ENCODE measurements around the gene OSBP.

Gene OSBP

DNA sequence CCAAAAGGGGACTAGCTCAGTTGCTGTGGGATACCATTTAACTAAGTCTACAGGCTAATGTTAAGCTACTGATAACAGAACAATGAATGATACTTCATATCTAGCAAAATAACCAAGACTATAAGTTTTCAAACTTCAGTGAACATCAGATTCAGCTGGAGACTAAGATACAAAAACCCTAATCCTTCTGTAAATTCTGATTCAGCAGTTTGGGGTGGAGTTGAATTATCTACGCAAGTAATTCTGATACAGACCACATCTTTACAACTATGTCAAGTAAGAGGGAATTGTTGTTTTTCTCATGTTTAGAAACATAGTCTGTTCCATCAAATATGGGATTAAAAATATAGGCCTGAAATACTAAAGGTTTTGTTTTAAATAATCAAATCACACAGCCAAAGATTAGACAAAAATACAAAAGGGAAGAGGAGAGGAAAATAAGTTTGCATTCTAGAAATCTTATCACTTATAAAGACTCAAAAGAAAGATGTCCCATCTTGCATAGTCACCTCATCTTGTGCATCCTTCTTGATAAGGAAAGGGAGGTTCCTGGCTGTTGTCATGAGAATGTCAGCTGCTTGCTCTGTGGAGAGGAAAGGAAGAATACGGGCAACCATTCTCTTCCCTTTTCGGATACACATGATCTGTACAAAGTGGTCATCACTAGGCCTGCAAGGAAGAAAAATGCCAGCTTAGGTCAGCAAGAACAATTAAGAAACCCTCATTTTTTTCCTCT lies 31.8 kb upstream of the OSBP start:
- H3K36me3 ChIP-seq (ENCODE audit: control insufficient read depth, insufficient read depth, low read length), result peaks cover 7% of the 10 kb centered on the region
- no peak overlapping the region for H2BK15ac ChIP-seq (replicated peaks; ENCODE audit: low read depth)
- no peak overlapping the region for H4K5ac ChIP-seq (ENCODE audit: low read length)
- no peaks in the 10 kb centered on the region for H3K4me1 ChIP-seq (ENCODE audit: control insufficient read depth, low read depth, low read length)
- no peaks in the 10 kb centered on the region for H3K27me3 ChIP-seq (ENCODE audit: insufficient read depth, low read length, poor library complexity)
- no peak overlapping the region for H3K23ac ChIP-seq (ENCODE audit: low read length)
- H3K79me2 ChIP-seq (ENCODE audit: control insufficient read depth, insufficient read depth, low read length), result no peaks in the 10 kb centered on the region
- H2BK120ac ChIP-seq (ENCODE audit: low read depth, low read length), result no peak overlapping the region
- no peak overlapping the region for H3K27ac ChIP-seq (ENCODE audit: low read depth, low read length)
- no peak for DNase-seq
- H3K18ac ChIP-seq (ENCODE audit: low read length), result no peak overlapping the region
- no CpG with 5 or more reads among the region's 3 CpGs for WGBS (ENCODE audit: extremely low coverage, insufficient coverage, low lambda C conversion rate)
- H3K79me1 ChIP-seq (ENCODE audit: low read length), result no peaks in the 10 kb centered on the region
- H3K4me3 ChIP-seq (ENCODE audit: low read length), result no peak overlapping the region
- no peak overlapping the region for H3K4me2 ChIP-seq (ENCODE audit: low read length)
- no peak overlapping the region for H3K56ac ChIP-seq (ENCODE audit: low read length)
- no peak overlapping the region for H3K4ac ChIP-seq (ENCODE audit: low read depth, low read length)
- no peak overlapping the region for H2BK5ac ChIP-seq (ENCODE audit: low read length)
- no peak overlapping the region for H3K9ac ChIP-seq (ENCODE audit: low read length)
- H4K8ac ChIP-seq (ENCODE audit: low read depth, low read length), result no peak overlapping the region
- H2AK5ac ChIP-seq (ENCODE audit: low read length), result no peak overlapping the region

DNA sequence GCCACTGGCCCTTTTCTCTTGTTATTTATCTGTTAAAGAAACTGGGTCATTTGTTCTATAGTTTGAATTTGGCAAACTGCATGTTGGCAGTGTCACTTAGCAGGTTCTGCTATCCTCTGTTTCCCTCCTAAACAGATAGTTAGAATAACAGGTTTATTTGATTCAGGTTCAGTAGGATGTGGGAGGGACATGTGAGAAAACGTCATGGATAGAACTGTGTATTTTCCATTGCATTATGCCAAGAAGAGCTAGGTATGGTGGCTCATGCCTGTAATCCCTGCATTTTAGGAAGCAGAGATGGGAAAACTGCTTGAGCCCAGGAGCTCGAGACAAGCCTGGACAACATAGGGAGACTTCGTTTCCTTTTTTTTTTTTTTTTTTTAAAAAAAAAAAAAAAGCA lies 29.0 kb upstream of the OSBP start:
- Histone ChIP-seq H4K8ac (ENCODE audit: low read depth, low read length) (no peak overlapping the region), H3K27me3 (ENCODE audit: insufficient read depth, low read length, poor library complexity) (no peaks in the 10 kb centered on the region), H3K18ac (ENCODE audit: low read length) (no peak overlapping the region), H3K4me3 (ENCODE audit: low read length) (no peak overlapping the region), H2BK120ac (ENCODE audit: low read depth, low read length) (no peak overlapping the region), H2AK5ac (ENCODE audit: low read length) (no peak overlapping the region), H3K79me1 (ENCODE audit: low read length) (no peaks in the 10 kb centered on the region), H3K36me3 (ENCODE audit: control insufficient read depth, insufficient read depth, low read length) (peaks cover 7% of the 10 kb centered on the region), H3K4me1 (ENCODE audit: control insufficient read depth, low read depth, low read length) (no peaks in the 10 kb centered on the region), H3K4ac (ENCODE audit: low read depth, low read length) (no peak overlapping the region), H3K4me2 (ENCODE audit: low read length) (no peak overlapping the region), H2BK5ac (ENCODE audit: low read length) (no peak overlapping the region), H3K23ac (ENCODE audit: low read length) (no peak overlapping the region), H2BK15ac (replicated peaks; ENCODE audit: low read depth) (no peak overlapping the region), H3K27ac (ENCODE audit: low read depth, low read length) (no peak overlapping the region), H3K79me2 (ENCODE audit: control insufficient read depth, insufficient read depth, low read length) (no peaks in the 10 kb centered on the region), H3K9ac (ENCODE audit: low read length) (no peak overlapping the region), H3K56ac (ENCODE audit: low read length) (no peak overlapping the region), H4K5ac (ENCODE audit: low read length) (no peak overlapping the region)
- DNase-seq, result no peak
- no CpG with 5 or more reads among the region's 3 CpGs for WGBS (ENCODE audit: extremely low coverage, insufficient coverage, low lambda C conversion rate)

DNA sequence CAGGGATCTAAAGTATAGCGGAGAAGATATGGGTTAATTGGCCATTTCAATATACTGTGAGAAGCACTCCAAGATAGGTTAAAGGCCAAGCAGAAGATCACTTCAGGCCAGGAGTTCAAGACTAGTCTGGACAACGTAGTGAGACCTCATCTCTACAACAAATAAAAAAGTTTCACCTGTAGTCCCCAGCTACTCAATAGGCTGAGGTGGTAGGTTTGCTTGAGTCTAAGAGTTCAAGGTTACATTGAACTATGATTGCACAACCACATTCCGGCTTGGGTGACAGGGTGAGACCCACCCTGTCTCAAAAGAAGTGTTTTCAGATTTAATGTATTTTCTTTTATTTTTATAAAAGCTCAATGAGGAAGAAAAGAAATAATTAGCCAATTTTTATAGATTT lies 27.8 kb upstream of the OSBP start:
- Histone ChIP-seq H2BK5ac (ENCODE audit: low read length) (no peak overlapping the region), H3K56ac (ENCODE audit: low read length) (no peak overlapping the region), H3K79me1 (ENCODE audit: low read length) (no peaks in the 10 kb centered on the region), H2AK5ac (ENCODE audit: low read length) (no peak overlapping the region), H2BK120ac (ENCODE audit: low read depth, low read length) (no peak overlapping the region), H4K8ac (ENCODE audit: low read depth, low read length) (no peak overlapping the region), H3K4me2 (ENCODE audit: low read length) (no peak overlapping the region), H3K4ac (ENCODE audit: low read depth, low read length) (no peak overlapping the region), H3K79me2 (ENCODE audit: control insufficient read depth, insufficient read depth, low read length) (no peaks in the 10 kb centered on the region), H3K18ac (ENCODE audit: low read length) (no peak overlapping the region), H3K27ac (ENCODE audit: low read depth, low read length) (no peak overlapping the region), H3K9ac (ENCODE audit: low read length) (no peak overlapping the region), H2BK15ac (replicated peaks; ENCODE audit: low read depth) (no peak overlapping the region), H3K27me3 (ENCODE audit: insufficient read depth, low read length, poor library complexity) (no peaks in the 10 kb centered on the region), H4K5ac (ENCODE audit: low read length) (no peak overlapping the region), H3K23ac (ENCODE audit: low read length) (no peak overlapping the region), H3K4me3 (ENCODE audit: low read length) (no peak overlapping the region), H3K4me1 (ENCODE audit: control insufficient read depth, low read depth, low read length) (no peaks in the 10 kb centered on the region), H3K36me3 (ENCODE audit: control insufficient read depth, insufficient read depth, low read length) (peaks cover 7% of the 10 kb centered on the region)
- DNase-seq, result no peak
- WGBS (ENCODE audit: extremely low coverage, insufficient coverage, low lambda C conversion rate), result no CpG with 5 or more reads among the region's 3 CpGs

DNA sequence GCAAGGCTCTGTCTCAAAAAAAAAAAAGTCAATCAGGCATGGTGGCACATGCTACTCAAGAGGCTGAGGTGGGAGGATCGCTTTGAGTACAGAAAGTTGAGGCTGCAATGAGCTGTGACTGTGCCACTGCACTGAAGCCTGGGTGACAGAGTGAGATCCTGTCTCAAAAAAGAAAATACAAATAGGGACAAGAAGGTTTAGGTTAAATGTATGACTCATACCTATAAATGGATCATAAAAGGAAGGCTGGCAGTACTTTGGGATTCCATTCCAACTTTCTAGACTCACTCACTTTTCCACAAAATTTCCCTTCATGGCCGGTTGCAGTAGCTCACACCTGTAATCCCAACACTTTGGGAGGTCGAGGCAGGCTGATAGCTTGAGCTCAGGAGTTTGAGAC lies 25.6 kb upstream of the OSBP start:
- Histone ChIP-seq H2BK5ac (ENCODE audit: low read length) (no peak overlapping the region), H3K56ac (ENCODE audit: low read length) (no peak overlapping the region), H3K79me2 (ENCODE audit: control insufficient read depth, insufficient read depth, low read length) (no peaks in the 10 kb centered on the region), H3K4me1 (ENCODE audit: control insufficient read depth, low read depth, low read length) (no peaks in the 10 kb centered on the region), H4K5ac (ENCODE audit: low read length) (no peak overlapping the region), H4K8ac (ENCODE audit: low read depth, low read length) (no peak overlapping the region), H2AK5ac (ENCODE audit: low read length) (no peak overlapping the region), H3K36me3 (ENCODE audit: control insufficient read depth, insufficient read depth, low read length) (peaks cover 10% of the 10 kb centered on the region), H3K4ac (ENCODE audit: low read depth, low read length) (no peak overlapping the region), H3K27ac (ENCODE audit: low read depth, low read length) (no peak overlapping the region), H2BK120ac (ENCODE audit: low read depth, low read length) (no peak overlapping the region), H3K18ac (ENCODE audit: low read length) (no peak overlapping the region), H3K4me3 (ENCODE audit: low read length) (no peak overlapping the region), H3K4me2 (ENCODE audit: low read length) (no peak overlapping the region), H3K9ac (ENCODE audit: low read length) (no peak overlapping the region), H2BK15ac (replicated peaks; ENCODE audit: low read depth) (no peak overlapping the region), H3K27me3 (ENCODE audit: insufficient read depth, low read length, poor library complexity) (no peaks in the 10 kb centered on the region), H3K79me1 (ENCODE audit: low read length) (no peaks in the 10 kb centered on the region), H3K23ac (ENCODE audit: low read length) (no peak overlapping the region)
- no CpG with 5 or more reads among the region's 3 CpGs for WGBS (ENCODE audit: extremely low coverage, insufficient coverage, low lambda C conversion rate)
- DNase-seq, result no peak

DNA sequence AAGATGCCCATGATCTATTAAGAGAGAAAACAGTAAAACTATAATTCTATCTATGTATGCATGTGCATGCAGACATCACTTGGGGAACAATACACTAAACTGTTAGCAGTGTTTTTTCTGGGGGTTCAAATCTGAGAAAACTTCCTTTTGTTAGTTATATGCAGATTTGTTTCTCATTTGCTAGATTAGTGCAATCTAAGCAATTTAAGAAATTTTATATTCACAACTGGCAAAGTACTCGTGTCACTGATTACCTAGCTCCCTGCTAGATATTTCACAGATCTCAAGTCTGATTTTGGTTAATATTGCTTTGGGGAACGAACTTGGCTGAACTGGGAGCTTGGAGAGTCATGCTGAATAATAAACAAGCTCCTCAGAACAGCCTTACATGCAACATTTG lies 14.9 kb upstream of the OSBP start:
- no peak overlapping the region for H2BK15ac ChIP-seq (replicated peaks; ENCODE audit: low read depth)
- no peaks in the 10 kb centered on the region for H3K4me1 ChIP-seq (ENCODE audit: control insufficient read depth, low read depth, low read length)
- H3K4me3 ChIP-seq (ENCODE audit: low read length), result no peak overlapping the region
- no peak overlapping the region for H3K4me2 ChIP-seq (ENCODE audit: low read length)
- H3K27ac ChIP-seq (ENCODE audit: low read depth, low read length), result no peak overlapping the region
- no peak overlapping the region for H3K23ac ChIP-seq (ENCODE audit: low read length)
- no peak overlapping the region for H4K5ac ChIP-seq (ENCODE audit: low read length)
- no peak overlapping the region for H3K18ac ChIP-seq (ENCODE audit: low read length)
- no peak overlapping the region for H3K9ac ChIP-seq (ENCODE audit: low read length)
- H3K56ac ChIP-seq (ENCODE audit: low read length), result no peak overlapping the region
- H2AK5ac ChIP-seq (ENCODE audit: low read length), result no peak overlapping the region
- H3K4ac ChIP-seq (ENCODE audit: low read depth, low read length), result no peak overlapping the region
- H2BK5ac ChIP-seq (ENCODE audit: low read length), result no peak overlapping the region
- H2BK120ac ChIP-seq (ENCODE audit: low read depth, low read length), result no peak overlapping the region
- H3K79me2 ChIP-seq (ENCODE audit: control insufficient read depth, insufficient read depth, low read length), result no peaks in the 10 kb centered on the region
- H3K79me1 ChIP-seq (ENCODE audit: low read length), result no peaks in the 10 kb centered on the region
- H3K36me3 ChIP-seq (ENCODE audit: control insufficient read depth, insufficient read depth, low read length), result no peaks in the 10 kb centered on the region
- DNase-seq, result no peak
- WGBS (ENCODE audit: extremely low coverage, insufficient coverage, low lambda C conversion rate), result no CpG with 5 or more reads among the region's 2 CpGs
- no peak overlapping the region for H4K8ac ChIP-seq (ENCODE audit: low read depth, low read length)
- H3K27me3 ChIP-seq (ENCODE audit: insufficient read depth, low read length, poor library complexity), result no peaks in the 10 kb centered on the region

DNA sequence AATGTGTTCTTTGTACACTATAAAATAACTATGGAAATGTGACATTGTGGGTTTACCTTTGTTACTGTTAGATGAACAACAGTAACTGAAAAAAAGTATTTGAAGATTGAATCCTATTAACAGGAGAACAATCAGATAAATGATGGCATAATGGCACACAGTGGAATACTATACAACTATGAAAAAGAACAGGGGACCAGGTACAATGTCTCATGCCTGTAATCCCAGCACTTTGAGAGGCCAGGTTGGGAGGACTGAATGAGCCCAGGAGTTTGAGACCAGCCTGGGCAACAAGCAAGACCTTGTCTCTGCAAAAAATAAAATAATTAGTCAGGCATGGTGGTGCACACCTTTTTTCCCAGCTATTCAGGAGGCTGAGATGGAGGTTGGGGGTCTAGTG lies 14.4 kb upstream of the OSBP start:
- Histone ChIP-seq H2BK120ac (ENCODE audit: low read depth, low read length) (no peak overlapping the region), H3K18ac (ENCODE audit: low read length) (no peak overlapping the region), H3K9ac (ENCODE audit: low read length) (no peak overlapping the region), H3K27ac (ENCODE audit: low read depth, low read length) (no peak overlapping the region), H3K4me2 (ENCODE audit: low read length) (no peak overlapping the region), H2BK15ac (replicated peaks; ENCODE audit: low read depth) (no peak overlapping the region), H3K79me1 (ENCODE audit: low read length) (no peaks in the 10 kb centered on the region), H2AK5ac (ENCODE audit: low read length) (no peak overlapping the region), H3K4me3 (ENCODE audit: low read length) (no peak overlapping the region), H4K8ac (ENCODE audit: low read depth, low read length) (no peak overlapping the region), H3K4me1 (ENCODE audit: control insufficient read depth, low read depth, low read length) (no peaks in the 10 kb centered on the region), H2BK5ac (ENCODE audit: low read length) (no peak overlapping the region), H3K4ac (ENCODE audit: low read depth, low read length) (no peak overlapping the region), H3K23ac (ENCODE audit: low read length) (no peak overlapping the region), H3K27me3 (ENCODE audit: insufficient read depth, low read length, poor library complexity) (no peaks in the 10 kb centered on the region), H4K5ac (ENCODE audit: low read length) (no peak overlapping the region), H3K56ac (ENCODE audit: low read length) (no peak overlapping the region), H3K36me3 (ENCODE audit: control insufficient read depth, insufficient read depth, low read length) (no peaks in the 10 kb centered on the region), H3K79me2 (ENCODE audit: control insufficient read depth, insufficient read depth, low read length) (no peaks in the 10 kb centered on the region)
- DNase-seq, result no peak

Measured in mesendoderm (in vitro differentiated cells).